ENCODE results near the gene PTP4A2. TPM values are rescaled to one million over a fixed set of nuclear protein-coding genes. Genes with fewer than 3 reads are reported as not detected.

The PTP4A2 gene
- total and polyA plus RNA-seq, 10 of the 15 experiments (the other 5 are each of a cell fraction or from before 2014, with no cell fraction given) = 180 to 909 (median 375) TPM

GRCh38 chr1:31952825-31953220 is 14.7 kb upstream of the PTP4A2 start (continued):
- no peak for TF ChIP-seq IKZF2 (IDR thresholded peaks at IDR 0.05)

- intact Hi-C loops (cut with micrococcal nuclease; ENCODE audit: unreplicated experiment) (no loop called here), in situ Hi-C loops (cut with MboI) (no loop called here)
- FAIRE-seq = no peak
- H3K4me3 ChIP-seq = no peak overlapping the region
- TF ChIP-seq IKZF1 (conservative IDR thresholded peaks at IDR 0.05) (no peak), EGR1 (IDR thresholded peaks at IDR 0.05; ENCODE audit: borderline replicate concordance in 1 of 2, low read depth in 2 of 2, low read length in 2 of 2) (no peak), CEBPB (IDR thresholded peaks at IDR 0.05; ENCODE audit: borderline replicate concordance in 1 of 2, low read depth in 2 of 2, low read length in 2 of 2) (no peak), SKIL (IDR thresholded peaks at IDR 0.05; ENCODE audit: low read depth, poor library complexity, severe bottlenecking) (no peak), MLLT1 (IDR thresholded peaks at IDR 0.05) (no peak), ATF2 (IDR thresholded peaks at IDR 0.05; ENCODE audit: low read length) (no peak), NR2C2 (IDR thresholded peaks at IDR 0.05; ENCODE audit: borderline replicate concordance, control insufficient read depth, insufficient read length, low read depth) (no peak), RAD21 (IDR thresholded peaks at IDR 0.05; ENCODE audit: insufficient read depth, low read depth, low read length) (no peak), SMARCA5 (IDR thresholded peaks at IDR 0.05) (no peak), SRF (IDR thresholded peaks at IDR 0.05; ENCODE audit: low read depth in 2 of 2, low read length in 2 of 2) (no peak), NR2F1 (conservative IDR thresholded peaks at IDR 0.05) (no peak), CREB1 (IDR thresholded peaks at IDR 0.05; ENCODE audit: low read depth) (no peak), CHD2 (IDR thresholded peaks at IDR 0.05; ENCODE audit: borderline replicate concordance, low read depth, low read length) (no peak), SMC3 (IDR thresholded peaks at IDR 0.05; ENCODE audit: borderline replicate concordance, low read length) (no peak), ZSCAN29 (IDR thresholded peaks at IDR 0.05) (no peak), POU2F2 (IDR thresholded peaks at IDR 0.05; ENCODE audit: borderline replicate concordance, low read depth, low read length) (no peak)
- ChIA-PET POLR2A (interaction anchor here (0.6 to 10.0 kb wide), 4 partner anchors 8 to 49 kb away, joined by 5 to 153 read pairs (median 56); partner anchors contain the start of gene PTP4A2), SMC1A (ENCODE audit: uncharacterized antibody, unreplicated experiment) (interaction anchor here (2.3 to 10.5 kb wide), 3 partner anchors 9 to 13 kb away, joined by 6 to 315 read pairs (median 43); partner anchors contain the start of gene PTP4A2), CTCF (interaction anchor here (1.1 to 16.3 kb wide), 2 partner anchors 12 to 20 kb away, joined by 3 to 565 read pairs; partner anchors contain the start of gene PTP4A2), RAD21 (ENCODE audit: unreplicated experiment) (interaction anchor here (1.2 to 3.6 kb wide), 3 partner anchors 10 to 68 kb away, joined by 3 to 8 read pairs (median 7); no protein-coding TSS in a partner anchor)
- H3K27me3 ChIP-seq (replicated peaks in 1 of 2; ENCODE audit: control insufficient read depth in 2 of 2, insufficient read depth in 2 of 2, low read length in 1 of 2) = no peaks in the 10 kb centered on the region
- no peaks in the 10 kb centered on the region for H3K36me3 ChIP-seq (ENCODE audit: control insufficient read depth in 2 of 2, insufficient read depth in 2 of 2, low read length in 1 of 2)
- no peak for DNase-seq (ENCODE audit: low read depth, low spot score)
- no TSS peak for BruUV-seq (replicated peaks)
- H4K20me1 ChIP-seq (ENCODE audit: control insufficient read depth, insufficient read depth) = no peaks in the 10 kb centered on the region
- no peaks in the 10 kb centered on the region for H3K9me3 ChIP-seq (replicated peaks; ENCODE audit: control insufficient read depth, insufficient read depth, low read length)
- peaks cover 4% of the 10 kb centered on the region for H3K79me2 ChIP-seq (ENCODE audit: control insufficient read depth, insufficient read depth, low read length)
- 70% methylated on average over 4 of the region's 4 CpGs for WGBS (ENCODE audit: insufficient coverage, insufficient replicate concordance, low lambda C conversion rate, missing lambda C conversion rate)
- no peak overlapping the region for H3K27ac ChIP-seq (ENCODE audit: control insufficient read depth, insufficient read depth)
- no peak overlapping the region for H2AFZ ChIP-seq (ENCODE audit: control insufficient read depth, low read depth, low read length)
- peaks cover 35% of the 10 kb centered on the region for H3K4me1 ChIP-seq (ENCODE audit: control insufficient read depth, insufficient read depth, low read length)
- ATAC-seq = no peak
- no peak overlapping the region for H3K4me2 ChIP-seq (ENCODE audit: control insufficient read depth, insufficient read depth)
- no peak overlapping the region for H3K9ac ChIP-seq (ENCODE audit: control insufficient read depth, insufficient read depth, low read length)
Observed at GRCh38 chr1:31951276-31951675, 13.1 kb upstream of the PTP4A2 start.

All from GM12878 (cell line).